ENCODE measurements around the gene RPS6KA2. TPM values are rescaled to one million over a fixed set of nuclear protein-coding genes. Genes with fewer than 3 reads are reported as not detected.

Gene RPS6KA2
- total RNA-seq, 4 donors from 2014 or later = 43.9 to 161 (median 82.7) TPM

GRCh38 chr6:166648846-166649245 lies 21.8 kb upstream of the RPS6KA2 start:
- no peak for TF ChIP-seq CTCF (IDR thresholded peaks at IDR 0.05; ENCODE audit: low read depth)

- no peak for TF ChIP-seq CTCF (IDR thresholded peaks at IDR 0.05; ENCODE audit: low read depth)
Measured at GRCh38 chr6:166647896-166648295, 20.8 kb upstream of the RPS6KA2 start.

- TF ChIP-seq CTCF (IDR thresholded peaks at IDR 0.05; ENCODE audit: low read depth) = no peak
Measured at GRCh38 chr6:166646716-166647115, 19.7 kb upstream of the RPS6KA2 start.

GRCh38 chr6:166645896-166646295 lies 18.8 kb upstream of the RPS6KA2 start:
- no peak for TF ChIP-seq CTCF (IDR thresholded peaks at IDR 0.05; ENCODE audit: low read depth)

- TF ChIP-seq CTCF (IDR thresholded peaks at IDR 0.05; ENCODE audit: low read depth) = no peak
Measured at GRCh38 chr6:166644681-166645080, 17.6 kb upstream of the RPS6KA2 start.

GRCh38 chr6:166643891-166644590 lies 17.0 kb upstream of the RPS6KA2 start:
- TF ChIP-seq CTCF (IDR thresholded peaks at IDR 0.05; ENCODE audit: low read depth) = no peak

- no peak for TF ChIP-seq CTCF (IDR thresholded peaks at IDR 0.05; ENCODE audit: low read depth)
Measured at GRCh38 chr6:166642646-166643045, 15.6 kb upstream of the RPS6KA2 start.

Data from subcutaneous adipose tissue (tissue), 4 donors.